Uterus (tissue), 4 donors: Measurements from ENCODE around the gene TNRC6A. TPM values are rescaled to one million over a fixed set of nuclear protein-coding genes. Genes with fewer than 3 reads are reported as not detected.
"Not testable (repeated sequence)": the region's sequence is repeated elsewhere in the genome, so short reads cannot be mapped to it uniquely, and the experiment has no call there.

Source experiments
- DNase-seq, 2 donors: peaks; one replicate each; pipeline ENCODE4 v3.0.0-alpha.2; 2019 to 2020
- H3K27ac ChIP-seq, 2 donors: fragments of 200-600 bp; sonication (generic); 1 replicate in 1 of 2; 2 replicates in 1 of 2; pipeline ENCODE4 v1.5.1; 2016 to 2018
- H3K27me3 ChIP-seq, 2 donors: fragments of 200-600 bp; sonication (generic); one replicate each; pipeline ENCODE4 v1.5.1; 2018 to 2019; ENCODE audit warnings: control low read depth in 1 of 2
- H3K36me3 ChIP-seq, 2 donors: fragments of 200-600 bp; sonication (generic); one replicate each; pipeline ENCODE4 v1.5.1; 2019; ENCODE audit warnings: control low read depth in 1 of 2
- H3K4me1 ChIP-seq, 2 donors: fragments of 200-600 bp; sonication (generic); one replicate each; pipeline ENCODE4 v1.5.1; 2018 to 2019; ENCODE audit warnings: control low read depth in 1 of 2
- H3K4me3 ChIP-seq, 2 donors: fragments of 200-600 bp; sonication (generic); 1 replicate in 1 of 2; 2 replicates in 1 of 2; pipeline ENCODE4 v1.5.1; 2018 to 2019; ENCODE audit warnings: mild to moderate bottlenecking in 1 of 2
- H3K9me3 ChIP-seq, 2 donors: fragments of 200-600 bp; sonication (generic); one replicate each; pipeline ENCODE4 v1.5.1; 2019; ENCODE audit warnings: control low read depth in 1 of 2
- CTCF ChIP-seq, 4 experiments: fragments of 200-600 bp in 2 of 4; fragments of 450-650 bp in 2 of 4; sonication (generic) in 2 of 4; IDR thresholded peaks; one replicate each; pipeline ENCODE4 v1.5.1; 2016 to 2019; ENCODE audit warnings: antibody characterized with exemption in 4 of 4, mild to moderate bottlenecking in 2 of 4, moderate library complexity in 1 of 4
- POLR2A ChIP-seq, 2 donors: fragments of 450-650 bp; IDR thresholded peaks; one replicate each; pipeline ENCODE4 v1.6.1; 2016; ENCODE audit warnings: antibody characterized with exemption in 2 of 2, mild to moderate bottlenecking in 1 of 2, moderate library complexity in 1 of 2
- intact Hi-C: fragments of 100-400 bp; cut with DNase I; formaldehyde crosslinking; loops from one replicate; pipeline ENCODE4 v1.15.1; 2023; ENCODE audit warnings: low total_unique reads
- total RNA-seq, 4 donors: library from RNA; depleted of rRNA in 3 of 4; stranded (reverse); fragments of >200 nt in 3 of 4; gene quantifications; one replicate each; pipeline versions ENCODE4 v1.1.0 to v1.2.4, GENCODE V29; 2014 to 2023
- donor health status: DM: yes; HTN: yes; CAD: no.

Gene TNRC6A
- total RNA-seq, 4 donors from 2014 or later: 22.6 to 109 (median 49.2) TPM

- intact Hi-C loops: no loop called here
- TF ChIP-seq POLR2A (IDR thresholded peaks at IDR 0.05) (no peak), CTCF (IDR thresholded peaks at IDR 0.05) (no peak)
- H3K27ac ChIP-seq: peak overlapping the region; percentile 80 to 95
These were observed 27.9 kb upstream of the TNRC6A start for GRCh38 chr16:24701521-24701951.

GRCh38 chr16:24707760-24708159 is 21.7 kb upstream of the TNRC6A start:
- H3K27me3 ChIP-seq, H3K27ac ChIP-seq, H3K4me3 ChIP-seq, H3K4me1 ChIP-seq, H3K36me3 ChIP-seq, DNase-seq, H3K9me3 ChIP-seq, intact Hi-C loops: not testable (repeated sequence)

More at GRCh38 chr16:24701521-24701951, 27.9 kb upstream of the TNRC6A start:
- H3K4me1 ChIP-seq: no peaks in the 10 kb centered on the region
- no peaks in the 10 kb centered on the region for H3K27me3 ChIP-seq
- H3K9me3 ChIP-seq: no peaks in the 10 kb centered on the region
- H3K36me3 ChIP-seq: no peaks in the 10 kb centered on the region
- no peak overlapping the region for H3K4me3 ChIP-seq
- peak in 1 of 2 donors; percentile 32 for DNase-seq

- H3K4me1 ChIP-seq: no peaks in the 10 kb centered on the region
- no peak for DNase-seq
- no peaks in the 10 kb centered on the region for H3K9me3 ChIP-seq
- TF ChIP-seq POLR2A (IDR thresholded peaks at IDR 0.05) (no peak), CTCF (IDR thresholded peaks at IDR 0.05) (no peak)
- intact Hi-C loops: no loop called here
- H3K36me3 ChIP-seq: no peaks in the 10 kb centered on the region
- no peak overlapping the region for H3K4me3 ChIP-seq
- H3K27me3 ChIP-seq: no peaks in the 10 kb centered on the region
- H3K27ac ChIP-seq: no peak overlapping the region
These were observed 16.1 kb upstream of the TNRC6A start for GRCh38 chr16:24713379-24713778.

DNA sequence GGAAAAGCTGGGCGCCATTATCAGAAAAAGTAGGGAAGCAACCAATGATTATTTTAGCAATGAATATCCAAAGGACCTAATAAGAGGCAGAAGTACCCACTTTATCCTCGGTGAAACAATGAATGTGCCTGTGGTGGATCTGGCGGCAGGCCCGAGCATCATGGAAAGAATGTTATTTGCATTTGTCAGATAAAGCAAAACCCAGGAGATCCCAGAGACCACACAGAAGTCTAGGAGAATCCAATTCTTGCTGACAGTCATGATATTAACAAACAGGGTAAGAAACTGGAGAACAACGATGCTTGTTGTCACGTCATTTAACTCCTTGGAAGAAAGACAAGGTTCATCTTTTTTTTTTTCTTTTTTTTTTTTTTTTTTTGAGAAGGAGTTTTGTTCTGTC is 12.0 kb upstream of the TNRC6A start:
- DNase-seq: no peak
- no peaks in the 10 kb centered on the region for H3K9me3 ChIP-seq
- no peak for TF ChIP-seq POLR2A (IDR thresholded peaks at IDR 0.05)
- TF ChIP-seq CTCF (IDR thresholded peaks at IDR 0.05): no peak
- H3K27ac ChIP-seq: no peak overlapping the region
- no peaks in the 10 kb centered on the region for H3K36me3 ChIP-seq
- H3K4me1 ChIP-seq: no peaks in the 10 kb centered on the region
- intact Hi-C loops: no loop called here
- no peaks in the 10 kb centered on the region for H3K27me3 ChIP-seq
- H3K4me3 ChIP-seq: no peak overlapping the region

DNA sequence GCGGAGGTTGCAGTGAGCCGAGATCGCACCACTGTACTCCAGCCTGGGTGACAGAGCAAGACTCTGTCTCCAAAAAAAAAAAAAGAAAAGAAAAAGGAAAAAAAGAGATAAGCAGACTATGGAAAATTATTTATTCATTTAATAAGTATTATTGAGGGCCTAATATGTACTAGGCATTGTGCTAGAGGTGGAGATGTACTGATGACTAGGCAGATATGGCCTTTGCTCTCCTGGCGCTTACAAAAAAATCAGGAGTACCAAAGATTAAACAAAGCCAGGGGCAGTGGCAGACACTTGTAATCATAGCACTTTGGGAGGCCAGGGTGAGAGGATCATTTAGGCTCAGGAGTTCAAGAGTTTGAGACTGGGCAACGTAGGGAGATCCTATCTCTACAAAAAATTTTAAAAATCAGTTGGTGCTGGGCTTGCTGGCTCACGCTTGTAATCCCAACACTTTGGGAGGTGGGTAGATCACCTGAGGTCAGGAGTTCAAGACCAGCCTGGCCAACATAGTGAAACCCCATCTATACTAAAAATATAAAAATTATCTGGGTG is 10.4 kb upstream of the TNRC6A start:
- TF ChIP-seq CTCF (IDR thresholded peaks at IDR 0.05) (no peak), POLR2A (IDR thresholded peaks at IDR 0.05) (no peak)
- H3K4me3 ChIP-seq: no peak overlapping the region
- no peaks in the 10 kb centered on the region for H3K4me1 ChIP-seq
- H3K9me3 ChIP-seq: no peaks in the 10 kb centered on the region
- H3K27ac ChIP-seq: no peak overlapping the region
- DNase-seq: no peak
- H3K36me3 ChIP-seq: no peaks in the 10 kb centered on the region
- intact Hi-C loops: no loop called here
- no peaks in the 10 kb centered on the region for H3K27me3 ChIP-seq

GRCh38 chr16:24721830-24722238 is 7.6 kb upstream of the TNRC6A start:
- no peaks in the 10 kb centered on the region for H3K27me3 ChIP-seq
- no peaks in the 10 kb centered on the region for H3K36me3 ChIP-seq
- TF ChIP-seq CTCF (IDR thresholded peaks at IDR 0.05) (no peak), POLR2A (IDR thresholded peaks at IDR 0.05) (no peak)
- intact Hi-C loops: no loop called here
- H3K4me1 ChIP-seq: no peaks in the 10 kb centered on the region
- no peak for DNase-seq
- no peak overlapping the region for H3K27ac ChIP-seq
- no peaks in the 10 kb centered on the region for H3K9me3 ChIP-seq
- no peak overlapping the region for H3K4me3 ChIP-seq
